K562 (cell line): Measurements from ENCODE around the gene HPSE2. TPM values are rescaled to one million over a fixed set of nuclear protein-coding genes. Genes with fewer than 3 reads are reported as not detected.

ENCODE experiments used
- CXXC5 ChIP-seq: fragments of 250-450 bp; sonication (Bioruptor Pico); IDR thresholded peaks from 2 replicates; pipeline ENCODE4 v1.8.0; 2022; ENCODE audit warnings: inconsistent platforms, mild to moderate bottlenecking, moderate library complexity
- MGA ChIP-seq: fragments of 450-650 bp; IDR thresholded peaks from 2 replicates; pipeline ENCODE4 v1.6.1; 2016; ENCODE audit warnings: mild to moderate bottlenecking, moderate library complexity
- ZBTB11 ChIP-seq, 3 experiments: fragments of 200-800 bp in 1 of 3; fragments of 250-450 bp in 1 of 3; fragments of 450-650 bp in 1 of 3; sonication (Bioruptor Pico) in 1 of 3; sonication (Bioruptor generic) in 1 of 3; formaldehyde crosslinking in 1 of 3; IDR thresholded peaks; 2 replicates each; pipeline versions ENCODE4 v1.6.1 to v1.8.0; 2016 to 2022; ENCODE audit warnings: mild to moderate bottlenecking in 2 of 3, missing genetic modification characterization in 2 of 3, missing compliant biosample characterization in 1 of 3, moderate library complexity in 1 of 3
- ZNF592 ChIP-seq: fragments of 450-650 bp; IDR thresholded peaks from 2 replicates; pipeline ENCODE4 v1.6.1; 2017; ENCODE audit warnings: antibody characterized with exemption, mild to moderate bottlenecking
- polyA plus RNA-seq, 8 experiments: library from polyadenylated mRNA; depleted of rRNA in 4 of 8; stranded (reverse) in 5 of 8; unstranded in 3 of 8; fragments of >200 nt; fragmentation: Nextera tagmentation in 2 of 8; fragmentation: Illumina TruSeq in 1 of 8; extraction: Ambion mirVana in 2 of 8; extraction: Trizol in 1 of 8; gene quantifications; 2 replicates each; pipeline versions ENCODE4 v1.2.1 to v1.2.3, GENCODE V29; 2011 to 2014; ENCODE audit warnings: inconsistent platforms in 1 of 8, missing spikeins in 1 of 8
- total RNA-seq, 7 experiments: library from RNA; depleted of rRNA in 6 of 7; stranded (reverse); fragments of >200 nt in 6 of 7; fragmentation: Illumina TruSeq in 2 of 7; extraction: Trizol in 2 of 7; gene quantifications; 2 replicates each; pipeline versions ENCODE4 v1.2.1 to v1.2.3, GENCODE V29; 2011 to 2021; ENCODE audit warnings: low replicate concordance in 1 of 7

The HPSE2 gene
- total and polyA plus RNA-seq, 9 of the 15 experiments (the other 6 are each of a cell fraction or from before 2014, with no cell fraction given), result 0.03 to 0.10 (median 0.04) TPM; not detected in 2

GRCh38 chr10:98467506-98468318, 767.9 kb downstream of the HPSE2 start (continued):
- TF ChIP-seq ZNF592, result 0 out of 2 replicates have a peak, but pooled peaks have one; percentile 43
- TF ChIP-seq CXXC5, result 0 out of 2 replicates have a peak, but pooled peaks have one; percentile 24
- peak in 2 of 3 experiments; percentile 30 to 86; a peak in 2 of 6 replicates for TF ChIP-seq ZBTB11 (CRISPR knock-in tag; IDR thresholded peaks at IDR 0.05)
- peak; percentile 69 for TF ChIP-seq MGA
